A549 treated with AZD9567 at 1 μM for 4 hours (cell line): Measurements from ENCODE around the gene SEMA4A. TPM values are rescaled to one million over a fixed set of nuclear protein-coding genes. Genes with fewer than 3 reads are reported as not detected.

ENCODE experiments used
- total RNA-seq: library from RNA; stranded (reverse); fragments of 200-300 nt; extraction: Qiagen RNA extraction; gene quantifications from 5 replicates; pipeline ENCODE4 v1.2.3, GENCODE V29; 2022; ENCODE audit not compliant: insufficient read depth

SEMA4A gene
- 0.31 to 0.50 TPM (median 0.38 TPM) in 4 of 5 replicates, not detected in the other for total RNA-seq

GRCh38 chr1:156153362-156153761 lies at the start of gene SEMA4A:
Gene SEMA4A, plus strand, starts transcription at chr1:156153585. Its CDS starts 994 bp downstream, at chr1:156154579.

GRCh38 chr1:156114101-156114918 lies 39.1 kb upstream of the SEMA4A start, which contains the start of gene LMNA:
Gene LMNA, plus strand, starts transcription at chr1:156114711. Its CDS starts 208 bp downstream, at chr1:156114919.

GRCh38 chr1:156193488-156194299 lies 40.3 kb downstream of the SEMA4A start, which contains the start of gene SLC25A44:
Gene SLC25A44, plus strand, starts transcription at chr1:156194104. Its CDS starts 5,744 bp downstream, at chr1:156199848.

GRCh38 chr1:156212833-156213643 lies 59.7 kb downstream of the SEMA4A start, which contains the start of gene PMF1:
Gene PMF1, plus strand, starts transcription at chr1:156213007. Its CDS starts 9 bp downstream, at chr1:156213016.

Other genes starting within 250 kb of the SEMA4A start
- 11.4 to 22.1 TPM (median 20.9 TPM) in 5 replicates for gene RIT1, start 242.2 kb upstream of the SEMA4A start, total RNA-seq
- gene KHDC4, start 219.2 kb upstream of the SEMA4A start, total RNA-seq, result 16.5 to 26.8 TPM (median 24.4 TPM) in 5 replicates
- not detected in 5 replicates for gene RXFP4, start 211.9 kb upstream of the SEMA4A start, total RNA-seq
- 28.7 to 34.5 TPM (median 32.0 TPM) in 5 replicates for gene ARHGEF2, start 175.0 kb upstream of the SEMA4A start, total RNA-seq
- gene SSR2, start 132.6 kb upstream of the SEMA4A start, total RNA-seq, result 256 to 265 TPM (median 262 TPM) in 5 replicates
- 36.3 to 42.3 TPM (median 39.8 TPM) in 5 replicates for gene UBQLN4, start 99.8 kb upstream of the SEMA4A start, total RNA-seq
- gene LAMTOR2, start 98.8 kb upstream of the SEMA4A start, total RNA-seq, result 129 to 164 TPM (median 158 TPM) in 5 replicates
- not detected in 5 replicates for gene RAB25, start 92.4 kb upstream of the SEMA4A start, total RNA-seq
- gene MEX3A, start 71.1 kb upstream of the SEMA4A start, total RNA-seq, result 0.82 to 2.4 TPM (median 1.4 TPM) in 5 replicates
- gene LMNA, start 38.9 kb upstream of the SEMA4A start, total RNA-seq, result 534 to 757 TPM (median 712 TPM) in 5 replicates
- 27.3 to 32.4 TPM (median 30.7 TPM) in 5 replicates for gene SLC25A44, start 40.5 kb downstream of the SEMA4A start, total RNA-seq
- gene PMF1, start 59.4 kb downstream of the SEMA4A start, total RNA-seq, result 44.2 to 63.0 TPM (median 61.4 TPM) in 5 replicates
- gene BGLAP, start 88.6 kb downstream of the SEMA4A start, total RNA-seq, result 0.26 to 0.41 TPM (median 0.29 TPM) in 4 of 5 replicates, not detected in the other
- 1.5 to 6.6 TPM (median 5.3 TPM) in 5 replicates for gene PAQR6, start 94.5 kb downstream of the SEMA4A start, total RNA-seq
- gene SMG5, start 129.2 kb downstream of the SEMA4A start, total RNA-seq, result 35.1 to 49.4 TPM (median 47.9 TPM) in 5 replicates
- gene TMEM79, start 130.7 kb downstream of the SEMA4A start, total RNA-seq, result 7.0 to 9.1 TPM (median 8.2 TPM) in 5 replicates
- 40.7 to 44.9 TPM (median 42.6 TPM) in 5 replicates for gene GLMP, start 142.1 kb downstream of the SEMA4A start, total RNA-seq
- gene VHLL, start 145.7 kb downstream of the SEMA4A start, total RNA-seq, result not detected in 5 replicates
- 373 to 424 TPM (median 396 TPM) in 5 replicates for gene CCT3, start 184.7 kb downstream of the SEMA4A start, total RNA-seq
- gene TSACC, start 184.9 kb downstream of the SEMA4A start, total RNA-seq, result 2.2 to 2.8 TPM (median 2.3 TPM) in 4 of 5 replicates, not detected in the other
- 0.03 to 0.05 TPM in 2 of 5 replicates, not detected in the others for gene RHBG, start 215.6 kb downstream of the SEMA4A start, total RNA-seq